GM12891 (cell line): Measurements from ENCODE around the gene CWC15.

ENCODE experiments used
- POLR2A ChIP-seq: IDR thresholded peaks from 2 replicates; pipeline ENCODE4 v1.6.1; 2011; ENCODE audit warnings: low read depth, low read length, control low read depth
- TAF1 ChIP-seq: IDR thresholded peaks from 2 replicates; pipeline ENCODE4 v1.6.1; 2011; ENCODE audit warnings: low read depth, low read length, control low read depth

- TF ChIP-seq TAF1 = no peak
- TF ChIP-seq POLR2A = no peak
These were observed 12.9 kb downstream of the CWC15 start for GRCh38 chr11:94960488-94960887.
